ENCODE measurements around the gene SLC6A6. TPM values are rescaled to one million over a fixed set of nuclear protein-coding genes. Genes with fewer than 3 reads are reported as not detected.

SLC6A6 gene
- total and polyA plus RNA-seq, 10 donors = 3.4 to 150 (median 104) TPM

DNA sequence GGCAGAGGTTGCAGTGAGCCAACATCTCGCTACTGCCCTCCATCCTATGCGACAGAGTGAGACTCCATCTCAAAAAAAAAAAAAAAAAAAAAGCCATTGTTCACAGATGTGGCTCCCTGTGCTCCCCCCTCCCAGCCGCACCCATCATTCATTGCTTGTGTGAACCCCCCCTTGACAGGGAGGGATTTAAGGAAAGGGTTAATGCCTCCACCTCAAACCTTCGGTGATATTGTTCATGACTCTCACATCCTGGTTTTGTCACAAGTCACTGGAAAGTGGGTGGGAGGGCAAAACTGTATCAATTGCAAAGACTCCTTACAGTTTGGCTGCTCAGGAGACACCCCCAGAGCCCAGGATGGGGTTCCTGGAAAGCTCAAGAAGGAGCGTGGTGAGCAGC is 7.7 kb downstream of the SLC6A6 start:
- peaks cover 31 to 100% (median 80%) of the 10 kb centered on the region in 6 donors for H3K4me1 ChIP-seq
- H3K27ac ChIP-seq = peak overlapping the region in 7 of 8 donors; percentile 65 to 90 (median 77)
- peaks cover 0 to 70% (median 9%) of the 10 kb centered on the region in 6 donors for H3K36me3 ChIP-seq
- TF ChIP-seq, protein P1, sequence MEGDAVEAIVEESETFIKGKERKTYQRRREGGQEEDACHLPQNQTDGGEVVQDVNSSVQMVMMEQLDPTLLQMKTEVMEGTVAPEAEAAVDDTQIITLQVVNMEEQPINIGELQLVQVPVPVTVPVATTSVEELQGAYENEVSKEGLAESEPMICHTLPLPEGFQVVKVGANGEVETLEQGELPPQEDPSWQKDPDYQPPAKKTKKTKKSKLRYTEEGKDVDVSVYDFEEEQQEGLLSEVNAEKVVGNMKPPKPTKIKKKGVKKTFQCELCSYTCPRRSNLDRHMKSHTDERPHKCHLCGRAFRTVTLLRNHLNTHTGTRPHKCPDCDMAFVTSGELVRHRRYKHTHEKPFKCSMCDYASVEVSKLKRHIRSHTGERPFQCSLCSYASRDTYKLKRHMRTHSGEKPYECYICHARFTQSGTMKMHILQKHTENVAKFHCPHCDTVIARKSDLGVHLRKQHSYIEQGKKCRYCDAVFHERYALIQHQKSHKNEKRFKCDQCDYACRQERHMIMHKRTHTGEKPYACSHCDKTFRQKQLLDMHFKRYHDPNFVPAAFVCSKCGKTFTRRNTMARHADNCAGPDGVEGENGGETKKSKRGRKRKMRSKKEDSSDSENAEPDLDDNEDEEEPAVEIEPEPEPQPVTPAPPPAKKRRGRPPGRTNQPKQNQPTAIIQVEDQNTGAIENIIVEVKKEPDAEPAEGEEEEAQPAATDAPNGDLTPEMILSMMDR (IDR thresholded peaks at IDR 0.05 in 8 of 11, conservative IDR thresholded peaks at IDR 0.05 in 3 of 11) = no peak
- no peak for TF ChIP-seq POLR2A (IDR thresholded peaks at IDR 0.05)
- TF ChIP-seq POLR2AphosphoS5 (IDR thresholded peaks at IDR 0.05) = no peak
- no peak for DNase-seq
- no peaks in the 10 kb centered on the region for H3K27me3 ChIP-seq (replicated peaks in 1 of 7)
- 77 to 89% (median 80%) methylated on average over 5 of the region's 5 CpGs for WGBS, 5 donors
- intact Hi-C loops (cut with DNase I; ENCODE audit: low total_unique reads) = no loop called here
- H3K9me3 ChIP-seq = no peaks in the 10 kb centered on the region
- peak overlapping the region in 1 of 8 donors; percentile 44 for H3K4me3 ChIP-seq

DNA sequence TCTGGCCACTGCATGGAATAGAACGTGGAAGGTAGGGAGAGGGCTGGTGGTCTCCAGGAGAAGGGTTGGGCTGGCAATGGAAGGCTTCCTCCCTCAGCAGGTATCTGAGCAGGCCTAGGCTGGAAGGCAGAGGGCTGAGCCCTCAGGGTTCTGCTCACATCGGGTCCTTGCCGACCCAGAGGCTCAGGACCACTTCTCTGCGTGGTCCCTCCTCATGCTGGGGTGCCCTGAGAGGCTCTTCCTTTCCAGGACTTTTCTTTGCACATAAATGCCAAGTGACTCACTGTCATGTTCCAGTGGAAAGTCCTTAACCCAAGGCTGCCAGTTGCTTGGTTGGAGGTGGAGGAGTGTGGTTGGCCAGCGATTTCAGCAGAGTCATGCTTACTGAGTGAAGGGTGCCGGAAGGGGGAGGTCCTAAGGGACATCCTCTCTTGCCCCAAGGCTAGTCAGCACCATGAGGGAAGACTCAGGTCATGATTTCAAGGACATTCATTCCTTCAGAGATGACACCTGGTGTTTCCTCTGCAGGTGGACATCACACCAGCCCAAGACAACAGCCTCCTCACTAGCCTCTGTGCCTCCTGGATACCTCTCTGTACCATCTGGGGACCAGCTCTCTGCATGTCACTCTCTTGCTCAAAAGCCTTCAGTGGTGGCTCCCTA is 8.2 kb downstream of the SLC6A6 start:
- Histone ChIP-seq H3K36me3 (peaks cover 0 to 75% (median 9%) of the 10 kb centered on the region in 6 donors), H3K9me3 (no peaks in the 10 kb centered on the region), H3K4me1 (peaks cover 25 to 100% (median 77%) of the 10 kb centered on the region in 6 donors), H3K27ac (peak overlapping the region in 7 of 8 donors; percentile 65 to 90 (median 77)), H3K4me3 (peak overlapping the region in 1 of 8 donors; percentile 44), H3K27me3 (replicated peaks in 1 of 7) (no peaks in the 10 kb centered on the region)
- 42 to 58% (median 53%) methylated on average over 6 of the region's 6 CpGs for WGBS, 5 donors
- peak; percentile 90 for DNase-seq
- intact Hi-C loops (cut with DNase I; ENCODE audit: low total_unique reads) = no loop called here
- TF ChIP-seq, protein P1 (IDR thresholded peaks at IDR 0.05 in 8 of 11, conservative IDR thresholded peaks at IDR 0.05 in 3 of 11) = no peak
- TF ChIP-seq POLR2A (IDR thresholded peaks at IDR 0.05) (no peak), POLR2AphosphoS5 (IDR thresholded peaks at IDR 0.05) (peak; percentile 47 to 83 (median 47))

DNA sequence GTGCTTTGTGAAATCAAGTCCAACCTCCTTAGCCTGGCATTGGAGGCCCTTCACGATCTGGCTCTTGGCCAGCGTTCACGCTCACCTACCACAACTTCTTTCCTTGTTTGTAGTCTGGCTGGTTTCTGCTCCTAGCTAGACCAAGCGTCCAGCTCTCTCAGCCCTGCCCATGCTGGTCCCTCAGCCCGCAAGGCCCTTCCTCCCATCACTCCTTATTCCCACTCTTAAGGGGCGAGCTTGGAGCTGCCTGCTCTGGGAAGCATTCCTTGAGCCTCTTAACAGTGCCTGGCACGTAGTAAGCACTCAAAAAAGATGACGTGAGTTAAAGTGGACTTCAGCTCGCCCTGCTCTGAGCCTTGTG is 8.7 kb downstream of the SLC6A6 start:
- TF ChIP-seq POLR2AphosphoS5 (IDR thresholded peaks at IDR 0.05) (no peak), POLR2A (IDR thresholded peaks at IDR 0.05) (no peak)
- TF ChIP-seq, protein P1 (IDR thresholded peaks at IDR 0.05 in 8 of 11, conservative IDR thresholded peaks at IDR 0.05 in 3 of 11) = no peak
- 82 to 90% (median 88%) methylated on average over 9 of the region's 9 CpGs for WGBS, 5 donors
- Histone ChIP-seq H3K9me3 (no peaks in the 10 kb centered on the region), H3K27me3 (replicated peaks in 1 of 7) (no peaks in the 10 kb centered on the region), H3K4me1 (peaks cover 22 to 100% (median 76%) of the 10 kb centered on the region in 6 donors), H3K4me3 (peak overlapping the region in 1 of 8 donors; percentile 44), H3K27ac (peak overlapping the region in 7 of 8 donors; percentile 65 to 90 (median 77)), H3K36me3 (peaks cover 0 to 79% (median 10%) of the 10 kb centered on the region in 6 donors)
- intact Hi-C loops (cut with DNase I; ENCODE audit: low total_unique reads) = no loop called here
- DNase-seq = no peak

DNA sequence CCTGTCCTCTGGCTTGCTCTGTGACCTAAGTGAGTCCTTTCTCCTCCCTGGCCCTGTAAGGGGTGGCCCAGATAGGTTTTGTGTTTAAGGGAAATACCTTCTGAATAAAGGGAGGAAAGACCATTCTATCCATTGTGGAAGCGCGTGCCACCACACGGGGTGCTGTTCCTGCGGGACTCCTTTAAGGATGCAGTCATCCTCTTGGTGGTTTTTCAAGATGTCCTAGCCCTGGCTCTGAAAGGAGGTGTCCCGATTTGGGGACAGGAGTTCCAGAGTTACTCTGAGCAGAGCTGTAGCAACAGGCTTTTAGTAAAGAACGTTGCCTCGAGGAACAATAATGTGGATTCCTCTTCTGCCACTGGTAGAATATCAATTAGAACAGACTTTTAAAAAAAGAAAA is 9.6 kb downstream of the SLC6A6 start:
- peak overlapping the region in 1 of 8 donors; percentile 44 for H3K4me3 ChIP-seq
- H3K36me3 ChIP-seq = peaks cover 0 to 79% (median 18%) of the 10 kb centered on the region in 6 donors
- DNase-seq = no peak
- no peaks in the 10 kb centered on the region for H3K27me3 ChIP-seq (replicated peaks in 1 of 7)
- peaks cover 15 to 100% (median 70%) of the 10 kb centered on the region in 6 donors for H3K4me1 ChIP-seq
- 90 to 94% (median 92%) methylated on average over 7 of the region's 7 CpGs for WGBS, 5 donors
- H3K27ac ChIP-seq = peak overlapping the region in 5 of 8 donors; percentile 70 to 90 (median 88)
- TF ChIP-seq POLR2A (IDR thresholded peaks at IDR 0.05) (no peak), POLR2AphosphoS5 (IDR thresholded peaks at IDR 0.05) (no peak)
- TF ChIP-seq, protein P1 (IDR thresholded peaks at IDR 0.05 in 8 of 11, conservative IDR thresholded peaks at IDR 0.05 in 3 of 11) = no peak
- H3K9me3 ChIP-seq = no peaks in the 10 kb centered on the region
- intact Hi-C loops (cut with DNase I; ENCODE audit: low total_unique reads) = no loop called here

All from spleen (tissue), 11 donors.